ENCODE results near the gene CTDP1. TPM values are rescaled to one million over a fixed set of nuclear protein-coding genes. Genes with fewer than 3 reads are reported as not detected.

The CTDP1 gene
- total RNA-seq, 1 donor from 2014 or later = 27.3 TPM

GRCh38 chr18:79796016-79796415 is 116.4 kb downstream of the CTDP1 start:
- no peak for DNase-seq (ENCODE audit: low spot score)

DNA sequence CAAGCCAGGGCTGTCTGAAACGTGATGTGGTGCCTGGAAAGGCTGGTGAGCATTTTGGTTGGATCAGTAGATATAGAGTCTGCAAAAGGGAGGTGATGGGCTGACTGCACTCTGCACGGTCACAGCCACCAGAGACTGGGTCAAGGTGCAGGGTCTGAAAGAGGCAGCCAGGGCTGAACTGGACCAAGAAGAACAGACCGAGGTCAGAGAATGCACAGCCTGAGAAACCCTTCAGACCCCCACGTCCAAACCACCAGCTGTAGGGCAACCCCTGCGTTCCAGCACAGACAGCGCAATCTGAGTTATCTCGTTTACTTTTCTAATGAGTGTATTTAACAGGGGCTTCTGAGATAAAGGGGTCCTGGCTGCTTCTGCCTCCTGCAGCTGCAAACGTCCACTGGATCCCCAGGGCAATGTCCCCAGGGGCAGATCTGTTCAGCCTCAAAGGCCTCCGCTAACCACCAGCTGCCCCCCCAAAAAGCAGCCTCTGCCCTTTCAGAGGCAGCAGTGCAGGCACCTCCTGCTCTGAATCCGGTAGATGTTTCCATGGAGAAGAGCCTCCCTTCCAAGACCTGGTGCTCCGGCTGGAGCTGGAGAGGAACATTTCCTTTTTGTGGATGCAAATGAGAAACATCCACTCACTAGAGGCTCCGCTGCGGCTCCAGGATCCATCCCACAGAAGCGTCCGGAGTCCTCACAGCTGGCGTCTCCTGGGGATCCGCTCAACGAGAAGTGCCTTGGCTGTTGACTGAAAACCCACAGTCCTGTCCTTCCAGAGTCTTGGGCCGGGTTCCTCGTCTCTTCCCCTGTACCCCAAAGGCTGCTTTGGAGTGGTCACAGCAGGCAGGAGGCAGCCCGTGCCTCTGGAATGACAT is 117.2 kb downstream of the CTDP1 start:
- no peak for DNase-seq (ENCODE audit: low spot score)

- no peak for DNase-seq (ENCODE audit: low spot score)
These were observed 118.1 kb downstream of the CTDP1 start, which contains the start of gene KCNG2 for GRCh38 chr18:79797518-79798345. KCNG2 (plus strand) TSS chr18:79797938; CDS start chr18:79863668, 65,730 bp downstream.

- DNase-seq (ENCODE audit: low spot score) = no peak
These were observed 118.9 kb downstream of the CTDP1 start for GRCh38 chr18:79798346-79798998.

GRCh38 chr18:79798999-79799370 is 119.4 kb downstream of the CTDP1 start:
- no peak for DNase-seq (ENCODE audit: low spot score)

- no peak for DNase-seq (ENCODE audit: low spot score)
These were observed 120.2 kb downstream of the CTDP1 start for GRCh38 chr18:79799619-79800370.

- no peak for DNase-seq (ENCODE audit: low spot score)
These were observed 121.0 kb downstream of the CTDP1 start for GRCh38 chr18:79800371-79801180.

DNA sequence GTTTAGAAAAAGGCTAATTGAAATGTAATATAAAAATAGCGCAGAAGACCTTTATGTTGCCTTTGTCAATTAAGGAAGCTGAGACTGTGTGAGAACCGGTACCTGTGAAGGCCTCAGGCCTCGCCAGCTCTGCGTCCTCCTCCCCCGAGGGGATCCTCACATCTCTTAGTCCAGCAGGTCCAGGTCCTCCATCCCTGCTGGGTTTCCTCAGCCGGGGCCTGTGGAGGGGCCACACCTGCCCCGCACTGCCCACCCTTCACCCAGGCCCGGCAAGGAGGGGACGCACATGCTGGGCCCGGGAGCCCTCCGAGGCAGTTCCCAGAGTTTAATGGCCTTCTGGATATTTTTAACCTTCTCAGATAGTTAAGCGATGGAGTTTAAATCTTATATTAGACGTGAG is 121.6 kb downstream of the CTDP1 start:
- no peak for DNase-seq (ENCODE audit: low spot score)

GRCh38 chr18:79801641-79802040 is 122.0 kb downstream of the CTDP1 start:
- DNase-seq (ENCODE audit: low spot score) = no peak

DNA sequence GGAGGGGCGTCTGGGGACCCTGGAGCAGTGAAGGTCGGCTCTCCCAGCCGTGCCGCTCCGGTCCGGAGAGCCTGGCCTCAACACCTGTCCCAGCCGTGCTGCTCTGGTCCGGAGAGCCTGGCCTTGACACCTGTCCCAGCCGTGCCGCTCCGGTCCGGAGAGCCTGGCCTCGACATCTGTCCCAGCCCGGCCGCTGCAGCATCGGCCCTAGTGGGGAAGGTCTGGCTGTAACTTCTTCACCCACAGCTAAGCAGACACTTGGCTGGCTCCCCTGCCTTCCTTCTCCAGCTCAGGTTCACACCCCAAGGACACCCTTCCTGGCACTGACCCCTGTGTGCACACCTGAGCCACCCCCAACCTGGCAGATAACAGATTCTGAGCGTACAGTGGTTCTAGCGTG is 122.7 kb downstream of the CTDP1 start:
- no peak for DNase-seq (ENCODE audit: low spot score)

- DNase-seq (ENCODE audit: low spot score) = no peak
These were observed 124.0 kb downstream of the CTDP1 start for GRCh38 chr18:79803611-79804051.

Other genes starting within 250 kb of the CTDP1 start
- gene KCNG2, start 118.1 kb downstream of the CTDP1 start, total RNA-seq = not detected

All from mucosa of gallbladder (tissue), 1 donor.